NCI-H1105 (cell line): ENCODE data around the gene PARVB.
"Not testable (repeated sequence)": the region's sequence is repeated elsewhere in the genome, so short reads cannot be mapped to it uniquely, and the experiment has no call there.

ENCODE experiments used
- DNase-seq: peaks from one replicate; lab custom pipeline; 2025; lab: John Stamatoyannopoulos, UW

PARVB gene

GRCh38 chr22:43998679-43999264 lies 25.3 kb upstream of the PARVB start:
- no peak for DNase-seq

GRCh38 chr22:43999378-43999777 lies 24.7 kb upstream of the PARVB start:
- DNase-seq = no peak

GRCh38 chr22:44000123-44000522 lies 24.0 kb upstream of the PARVB start:
- no peak for DNase-seq

GRCh38 chr22:44001521-44001920 lies 22.6 kb upstream of the PARVB start:
- no peak for DNase-seq

- no peak for DNase-seq
Measured at GRCh38 chr22:44002324-44002723, 21.8 kb upstream of the PARVB start.

- no peak for DNase-seq
Measured at GRCh38 chr22:44002997-44003396, 21.1 kb upstream of the PARVB start.

GRCh38 chr22:44003405-44004103 lies 20.5 kb upstream of the PARVB start:
- DNase-seq = no peak

GRCh38 chr22:44004104-44004460 lies 20.0 kb upstream of the PARVB start:
- no peak for DNase-seq

GRCh38 chr22:44005524-44005923 lies 18.6 kb upstream of the PARVB start:
- no peak for DNase-seq

GRCh38 chr22:44012162-44012561 lies 11.9 kb upstream of the PARVB start:
- no peak for DNase-seq

- no peak for DNase-seq
Measured at GRCh38 chr22:44012591-44012990, 11.5 kb upstream of the PARVB start.

GRCh38 chr22:44014241-44014640 lies 9.9 kb upstream of the PARVB start:
- DNase-seq = no peak

- DNase-seq = not testable (repeated sequence)
Measured at GRCh38 chr22:44016586-44016985, 7.5 kb upstream of the PARVB start.

- no peak for DNase-seq
Measured at GRCh38 chr22:44018594-44018993, 5.5 kb upstream of the PARVB start.

GRCh38 chr22:44019416-44019815 lies 4.7 kb upstream of the PARVB start:
- DNase-seq = no peak

- no peak for DNase-seq
Measured at GRCh38 chr22:44019846-44020245, 4.3 kb upstream of the PARVB start.

- DNase-seq = no peak
Measured at GRCh38 chr22:44020981-44021380, 3.1 kb upstream of the PARVB start.

- DNase-seq = no peak
Measured at GRCh38 chr22:44023404-44024287, 456 bp upstream of the PARVB start.

GRCh38 chr22:44025171-44026065 lies 1.3 kb downstream of the PARVB start:
- DNase-seq = no peak

GRCh38 chr22:44026066-44026629 lies 2.0 kb downstream of the PARVB start:
- no peak for DNase-seq

- DNase-seq = no peak
Measured at GRCh38 chr22:44026630-44027511, 2.8 kb downstream of the PARVB start.
